Occipital lobe (tissue), 1 donor: ENCODE results near the gene OPRPN. TPM values are rescaled to one million over a fixed set of nuclear protein-coding genes. Genes with fewer than 3 reads are reported as not detected.

Source experiments
- total RNA-seq: library from RNA; depleted of rRNA; stranded (reverse); fragments of >200 nt; gene quantifications from one replicate; pipeline ENCODE4 v1.2.3, GENCODE V29; 2014

The OPRPN gene
- total RNA-seq, 1 donor from 2014 or later: not detected

Other genes with a start within 250 kb of the OPRPN start
- gene PRR27, start 243.7 kb upstream of the OPRPN start, total RNA-seq: not detected
- not detected for gene ODAM, start 202.2 kb upstream of the OPRPN start, total RNA-seq
- not detected for gene FDCSP, start 171.8 kb upstream of the OPRPN start, total RNA-seq
- not detected for gene CSN3, start 155.3 kb upstream of the OPRPN start, total RNA-seq
- gene CABS1, start 63.0 kb upstream of the OPRPN start, total RNA-seq: not detected
- not detected for gene SMR3A, start 37.2 kb upstream of the OPRPN start, total RNA-seq
- gene SMR3B, start 14.8 kb upstream of the OPRPN start, total RNA-seq: not detected
- not detected for gene MUC7, start 74.3 kb downstream of the OPRPN start, total RNA-seq
- not detected for gene AMTN, start 120.6 kb downstream of the OPRPN start, total RNA-seq
- gene AMBN, start 194.3 kb downstream of the OPRPN start, total RNA-seq: not detected
- not detected for gene ENAM, start 230.8 kb downstream of the OPRPN start, total RNA-seq